Myometrial cell (primary cell): ENCODE results near the gene IDI2. TPM values are rescaled to one million over a fixed set of nuclear protein-coding genes. Genes with fewer than 3 reads are reported as not detected.

Experiments used
- total RNA-seq: library from RNA; depleted of rRNA; stranded (reverse); fragments of >200 nt; gene quantifications from 2 replicates; pipeline ENCODE4 v1.2.3, GENCODE V29; 2015

IDI2 gene
- not detected in 2 replicates for total RNA-seq

DNA sequence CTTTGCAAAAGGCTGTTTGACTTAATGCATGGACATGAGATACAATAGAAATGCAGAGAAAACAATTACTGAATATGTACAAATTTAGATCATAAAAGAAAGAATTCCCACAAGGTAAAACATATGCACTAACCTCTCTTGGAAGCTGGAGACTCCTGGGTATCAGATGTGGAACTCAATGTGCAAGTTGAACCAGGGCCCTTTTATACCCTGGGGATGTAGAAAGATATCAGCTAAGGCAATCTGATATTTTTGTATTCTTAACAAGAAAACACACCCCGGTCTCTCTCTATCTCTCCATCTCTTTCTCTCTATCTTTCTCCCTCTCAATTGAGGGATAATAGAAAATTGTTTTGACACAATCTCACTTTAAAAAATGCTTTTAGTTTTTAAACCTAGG, at the start of gene IDI2:
Gene IDI2, minus strand, starts transcription at position 177 of the 400 bp plus-strand sequence. CDS start 1,136 bp downstream, outside the sequence.

GRCh38 chr10:1056326-1057105, 30.9 kb upstream of the IDI2 start, which contains the start of gene WDR37:
Gene WDR37 (plus strand): TSS chr10:1056385. CDS start chr10:1072156, 15,771 bp downstream.

GRCh38 chr10:1048732-1049424, 23.2 kb upstream of the IDI2 start, which contains the start of gene IDI1:
Gene IDI1 (minus strand): TSS chr10:1049119. CDS start chr10:1049003, 116 bp downstream.

GRCh38 chr10:987870-988666, 37.6 kb downstream of the IDI2 start, which contains the start of gene GTPBP4:
Gene GTPBP4 (plus strand): TSS chr10:988434. CDS start chr10:988480, 46 bp downstream.

Other genes with a start within 250 kb of the IDI2 start
- gene LARP4B, start 94.2 kb downstream of the IDI2 start, total RNA-seq = 24.5 and 30.8 TPM in 2 replicates
- gene GTPBP4, start 37.4 kb downstream of the IDI2 start, total RNA-seq = 22.5 and 29.6 TPM in 2 replicates
- gene IDI1, start 23.3 kb upstream of the IDI2 start, total RNA-seq = 200 and 234 TPM in 2 replicates
- gene WDR37, start 30.5 kb upstream of the IDI2 start, total RNA-seq = 15.6 and 23.0 TPM in 2 replicates